ENCODE results near the gene MCM5.
"Not testable (repeated sequence)": the region's sequence is repeated elsewhere in the genome, so short reads cannot be mapped to it uniquely, and the experiment has no call there.

GRCh38 chr22:35471566-35471965 is 71.6 kb downstream of the MCM5 start:
- not testable (repeated sequence) for TF ChIP-seq CTCF (IDR thresholded peaks at IDR 0.05); POLR2A (IDR thresholded peaks at IDR 0.05); POLR2AphosphoS5 (IDR thresholded peaks at IDR 0.05); EP300 (IDR thresholded peaks at IDR 0.05; ENCODE audit: low read depth)

Measured in transverse colon (tissue), 4 donors.